Activated CD8-positive, alpha-beta memory T cell treated with anti-CD3 and anti-CD28 coated beads for 4 hours (primary cell): Measurements from ENCODE around the gene LSAMP.

ENCODE experiments used
- DNase-seq, 2 donors: peaks; one replicate each; pipeline ENCODE4 v3.0.0-alpha.2; 2020; ENCODE audit warnings: low read depth in 2 of 2

The LSAMP gene

GRCh38 chr3:116053017-116053416 is 392.3 kb downstream of the LSAMP start:
- no peak for DNase-seq

DNA sequence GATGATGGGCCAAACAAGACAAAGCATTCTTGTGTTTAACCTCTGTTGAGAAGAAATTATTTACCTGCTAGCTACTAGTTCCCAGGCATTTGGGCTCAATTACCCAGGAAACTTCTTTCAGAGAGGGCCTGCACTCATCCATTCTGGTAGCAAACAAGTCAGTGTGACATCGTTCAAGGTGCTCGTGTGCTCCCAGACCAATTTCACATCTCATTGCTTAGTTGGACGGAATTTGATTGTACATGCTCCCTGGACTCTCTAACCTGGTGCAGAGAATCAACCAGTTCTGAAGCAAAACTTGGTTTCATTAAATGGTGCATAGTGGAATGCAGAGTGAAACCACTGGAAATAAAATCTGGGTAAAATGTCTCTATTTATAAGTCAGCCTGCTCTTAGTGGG is 392.7 kb downstream of the LSAMP start:
- DNase-seq = no peak

GRCh38 chr3:116051586-116051985 is 393.7 kb downstream of the LSAMP start:
- DNase-seq = no peak

DNA sequence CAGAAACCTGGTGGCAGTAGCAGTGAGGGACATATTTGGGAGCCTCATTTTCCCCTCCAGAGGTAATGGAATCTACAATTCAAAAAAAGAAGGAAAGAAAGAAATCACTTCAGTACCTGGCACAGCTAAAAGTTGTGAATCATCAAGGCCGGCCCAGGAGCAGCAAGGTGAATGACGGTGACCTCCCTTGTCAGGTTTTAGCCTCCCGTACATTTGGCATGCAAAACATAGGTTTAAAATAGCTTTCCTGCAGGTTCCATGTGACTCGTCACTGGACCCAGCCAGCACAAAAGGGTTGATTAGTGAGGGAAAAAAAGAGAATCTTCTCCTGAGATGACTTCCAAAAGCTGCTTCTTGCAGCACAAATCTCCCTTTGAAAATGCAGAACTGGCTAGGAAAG is 394.2 kb downstream of the LSAMP start:
- no peak for DNase-seq

DNA sequence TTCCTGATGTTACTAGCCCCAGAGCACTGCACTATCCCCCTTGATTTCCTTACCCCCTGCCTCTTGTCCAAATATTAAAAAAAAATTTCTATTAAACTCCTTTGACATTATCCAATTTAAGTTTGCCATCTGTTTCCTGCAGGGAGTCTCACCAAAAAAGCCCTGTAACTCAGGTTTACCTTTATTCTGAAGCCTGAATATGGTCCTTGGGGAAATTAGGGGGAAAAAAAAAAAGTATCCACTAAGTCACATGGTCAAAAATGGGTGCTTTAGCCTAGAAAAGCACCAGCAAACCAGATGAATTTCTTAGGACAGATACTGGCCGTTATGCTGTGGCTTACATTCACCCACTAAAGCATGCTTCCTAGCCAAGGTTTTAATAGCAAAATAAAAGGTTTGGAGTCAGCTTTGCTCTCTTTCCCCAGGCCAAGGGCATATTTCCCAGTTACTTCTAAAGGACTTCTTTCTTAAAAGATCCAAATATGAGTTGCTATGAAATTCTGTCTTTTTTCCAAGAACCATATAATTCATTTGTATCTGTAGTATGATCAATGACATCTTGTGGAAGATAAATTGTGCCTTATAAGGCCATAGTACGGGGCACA is 394.9 kb downstream of the LSAMP start:
- DNase-seq = no peak

GRCh38 chr3:116048991-116049390 is 396.3 kb downstream of the LSAMP start:
- no peak for DNase-seq

- DNase-seq = no peak
Measured at GRCh38 chr3:116046350-116046749, 398.9 kb downstream of the LSAMP start.

GRCh38 chr3:116045314-116045713 is 400.0 kb downstream of the LSAMP start:
- no peak for DNase-seq

GRCh38 chr3:116040152-116040551 is 405.1 kb downstream of the LSAMP start:
- DNase-seq = no peak

DNA sequence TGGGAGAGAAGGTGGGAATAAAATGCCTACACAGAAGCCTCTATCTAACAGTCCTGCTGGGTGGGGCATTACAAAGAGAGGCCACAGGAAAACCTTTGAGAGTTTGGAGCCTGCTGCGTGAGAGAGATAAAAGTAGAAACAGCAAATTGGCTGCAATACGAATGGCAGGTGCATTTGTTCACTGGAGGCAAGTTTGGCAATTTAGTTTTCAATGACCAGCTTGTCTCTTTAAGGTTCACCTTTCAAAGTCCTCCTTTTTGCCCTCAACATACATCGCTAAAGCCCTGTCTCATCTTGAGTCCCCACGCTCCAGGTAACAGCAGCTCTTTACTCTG is 405.7 kb downstream of the LSAMP start:
- DNase-seq = no peak

DNA sequence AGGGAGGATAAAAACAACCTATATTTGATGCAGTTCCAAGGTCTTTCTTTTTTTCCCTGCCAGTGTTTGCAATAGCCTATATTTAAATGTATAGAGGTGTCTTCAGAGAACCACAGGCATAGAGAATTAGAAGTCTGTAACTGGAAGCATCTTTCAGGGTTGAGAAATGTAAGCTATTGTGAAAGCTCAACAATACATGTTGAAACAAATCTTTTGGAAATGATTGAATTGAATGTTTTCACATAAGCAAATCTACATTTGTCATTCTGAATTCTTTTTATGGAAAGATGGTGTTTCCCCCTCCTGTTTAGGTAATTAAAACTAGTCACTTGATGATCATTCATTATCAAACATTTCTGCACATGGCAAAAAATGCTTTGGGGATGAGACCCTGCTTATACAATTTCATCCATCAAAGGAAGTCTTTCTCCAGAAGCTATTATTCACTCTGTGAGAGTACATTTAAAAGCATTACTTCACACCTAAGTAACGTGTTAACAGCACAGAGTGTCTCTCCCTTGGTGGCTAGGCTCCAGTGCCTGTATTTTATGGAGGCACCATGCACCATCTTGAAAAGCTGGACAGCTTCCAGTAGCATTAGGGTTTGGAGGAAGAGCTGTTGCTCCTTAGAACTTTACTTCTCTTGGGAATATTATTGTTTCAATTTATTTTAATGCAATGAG is 406.2 kb downstream of the LSAMP start:
- no peak for DNase-seq

DNA sequence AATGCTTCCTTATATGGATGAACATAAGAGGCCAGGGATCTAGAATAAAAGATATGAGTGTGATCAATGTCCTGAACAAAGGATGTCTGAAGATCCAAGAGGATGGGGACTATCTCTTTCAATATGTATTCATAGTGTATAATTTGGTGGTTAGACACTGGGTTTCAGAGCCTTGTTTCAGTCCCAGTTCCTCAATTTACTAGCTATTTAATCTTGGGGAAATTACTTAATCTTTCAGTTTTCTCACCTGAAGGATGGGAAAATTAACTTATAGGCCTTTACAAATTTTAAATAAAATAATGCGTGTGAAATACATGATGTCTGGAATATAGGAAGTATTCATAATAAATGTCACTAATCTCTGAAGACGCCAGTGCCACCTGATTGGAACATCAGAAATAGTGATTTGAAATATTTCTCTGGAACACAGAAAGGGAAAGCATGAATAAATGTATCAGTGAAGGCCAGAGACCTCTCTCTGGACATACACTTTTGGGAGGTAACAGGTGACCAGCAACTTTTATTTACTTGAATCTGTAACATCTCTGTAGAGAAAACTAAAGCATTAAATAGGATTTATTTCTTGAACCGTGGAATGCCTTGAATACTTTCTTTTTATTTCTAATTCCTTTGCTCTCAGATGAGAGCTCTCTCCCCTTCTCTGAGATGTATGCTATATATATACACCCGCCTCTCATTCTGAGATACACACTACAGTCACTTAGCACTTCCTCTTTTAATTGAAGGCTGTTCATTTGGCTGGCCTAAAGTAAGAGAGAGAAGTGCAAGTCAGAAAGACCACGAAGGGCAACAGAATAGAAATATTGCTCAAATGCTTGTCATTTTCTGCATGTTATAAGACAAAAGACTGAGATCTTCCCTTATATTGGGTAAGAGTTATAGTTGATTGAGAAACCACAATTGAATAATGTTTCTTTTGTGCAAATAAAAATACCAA is 407.1 kb downstream of the LSAMP start:
- no peak for DNase-seq

GRCh38 chr3:116035429-116035828 is 409.9 kb downstream of the LSAMP start:
- DNase-seq = no peak

DNA sequence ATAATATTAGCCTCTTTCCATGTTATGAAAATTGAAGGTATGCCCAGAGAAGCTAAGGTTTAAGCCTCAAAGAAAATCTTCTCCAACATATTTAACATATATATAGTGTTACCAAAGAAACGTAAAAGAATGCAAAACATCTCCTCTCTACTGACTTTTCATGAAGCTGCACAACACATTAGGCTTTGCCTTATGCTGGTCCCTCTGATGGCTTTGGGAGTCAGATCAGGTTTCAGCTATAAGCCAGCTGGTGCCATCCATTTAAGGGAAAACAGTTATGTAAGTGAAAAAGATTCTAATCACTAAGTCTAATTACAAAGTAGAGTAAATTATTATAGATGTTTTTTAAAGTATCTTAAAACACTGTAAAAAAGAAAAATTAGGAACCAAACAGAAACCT is 410.5 kb downstream of the LSAMP start:
- no peak for DNase-seq

- no peak for DNase-seq
Measured at GRCh38 chr3:116034086-116034485, 411.2 kb downstream of the LSAMP start.

DNA sequence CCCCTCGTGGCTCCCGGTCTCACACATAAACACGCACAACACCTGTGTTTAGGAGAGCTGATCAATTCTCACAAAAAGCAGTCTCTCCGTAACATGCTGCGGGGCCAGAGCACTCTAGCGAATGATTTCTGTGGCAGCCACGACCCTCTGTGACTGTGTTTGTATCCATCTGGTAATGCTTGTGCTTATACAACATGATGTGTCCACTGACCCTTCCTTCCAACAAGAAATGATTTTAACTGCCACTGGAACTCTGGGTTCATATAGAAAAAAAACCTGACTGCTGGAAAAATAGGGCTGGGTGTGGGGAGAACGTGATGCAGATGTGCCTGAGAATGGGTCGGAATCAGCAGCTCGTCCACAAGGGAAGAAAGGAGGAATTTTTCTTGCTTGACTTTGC is 411.8 kb downstream of the LSAMP start:
- DNase-seq = no peak

GRCh38 chr3:116032176-116032575 is 413.1 kb downstream of the LSAMP start:
- no peak for DNase-seq

- no peak for DNase-seq
Measured at GRCh38 chr3:116030131-116030850, 415.0 kb downstream of the LSAMP start.

- no peak for DNase-seq
Measured at GRCh38 chr3:116029266-116029665, 416.0 kb downstream of the LSAMP start.

- DNase-seq = no peak
Measured at GRCh38 chr3:116028157-116028556, 417.1 kb downstream of the LSAMP start.

DNA sequence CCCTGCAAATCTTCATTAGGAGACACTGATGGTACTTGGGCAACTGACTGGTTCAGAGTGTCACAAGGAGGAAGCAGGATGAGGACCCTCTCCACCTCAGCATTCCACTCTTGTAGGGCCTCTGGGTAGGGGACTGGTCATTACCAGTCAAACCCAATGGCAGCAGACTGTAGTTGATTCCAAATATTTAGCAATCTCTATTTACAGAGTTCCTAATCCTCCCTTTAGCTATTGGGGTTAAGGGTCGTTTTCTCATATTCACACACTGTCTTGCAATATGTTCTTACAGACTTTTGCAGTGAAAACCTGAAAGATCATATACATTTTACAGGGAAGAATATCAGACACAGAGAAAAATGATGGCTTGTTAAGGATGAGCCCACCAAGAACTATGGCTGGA is 424.3 kb downstream of the LSAMP start:
- DNase-seq = no peak

GRCh38 chr3:116020495-116020894 is 424.8 kb downstream of the LSAMP start:
- DNase-seq = no peak
